NK-92 (cell line): ENCODE results near the gene WLS.
"Not testable (repeated sequence)": the region's sequence is repeated elsewhere in the genome, so short reads cannot be mapped to it uniquely, and the experiment has no call there.

Experiments used
- DNase-seq: peaks from one replicate; lab custom pipeline; 2025; ENCODE audit not compliant: unreplicated experiment; lab: John Stamatoyannopoulos, UW

The WLS gene

DNA sequence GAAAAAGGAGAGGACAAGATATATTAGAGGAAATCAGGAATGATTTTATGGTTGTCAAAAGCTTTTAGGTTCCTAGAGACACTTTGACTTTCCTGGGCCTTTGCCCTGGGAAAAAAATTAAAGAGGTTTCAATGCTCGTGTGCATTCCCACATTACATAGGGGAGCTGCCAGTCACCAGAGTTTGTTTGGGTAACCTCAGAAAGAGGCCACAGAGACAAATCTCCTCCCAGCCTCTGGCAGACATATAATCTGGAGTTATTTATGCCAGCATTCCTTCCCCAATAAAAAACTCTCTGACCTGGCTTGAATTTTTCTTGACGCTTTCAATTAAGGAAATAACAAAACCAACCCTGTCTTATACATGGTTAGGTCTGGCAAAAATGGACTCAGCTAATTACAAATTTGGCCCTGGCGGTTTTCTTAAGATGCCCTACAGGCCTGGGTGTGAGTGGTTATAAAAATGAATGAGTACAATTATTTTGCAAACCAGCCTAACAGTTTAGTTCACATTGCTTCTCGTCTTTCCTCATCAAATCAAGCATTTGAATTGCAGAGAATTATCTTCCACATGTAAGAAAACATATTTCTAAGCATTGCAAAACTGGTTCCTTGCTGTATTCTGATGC, 63.7 kb downstream of the WLS start:
- DNase-seq: no peak

- no peak for DNase-seq
These were observed 65.1 kb downstream of the WLS start for GRCh38 chr1:68167211-68167610.

DNA sequence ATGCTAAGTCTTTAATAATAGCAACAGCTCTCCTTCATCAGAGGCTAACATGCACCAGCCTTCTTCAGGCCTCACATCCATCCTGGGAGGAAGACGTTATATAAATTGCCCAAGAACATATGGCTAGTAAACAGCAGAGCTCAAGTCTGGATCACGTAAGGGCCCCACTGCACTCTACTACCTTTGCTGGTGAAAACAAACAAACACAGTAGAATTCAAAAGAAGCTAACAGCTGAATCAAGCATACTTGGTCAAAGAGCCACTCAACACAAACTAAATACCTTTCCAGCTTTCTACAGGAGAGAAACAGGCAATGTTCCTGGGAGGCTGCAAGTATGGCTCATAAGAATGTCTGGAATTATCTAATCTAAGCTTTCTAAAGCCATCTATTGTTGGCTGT, 66.0 kb downstream of the WLS start:
- DNase-seq: no peak

DNA sequence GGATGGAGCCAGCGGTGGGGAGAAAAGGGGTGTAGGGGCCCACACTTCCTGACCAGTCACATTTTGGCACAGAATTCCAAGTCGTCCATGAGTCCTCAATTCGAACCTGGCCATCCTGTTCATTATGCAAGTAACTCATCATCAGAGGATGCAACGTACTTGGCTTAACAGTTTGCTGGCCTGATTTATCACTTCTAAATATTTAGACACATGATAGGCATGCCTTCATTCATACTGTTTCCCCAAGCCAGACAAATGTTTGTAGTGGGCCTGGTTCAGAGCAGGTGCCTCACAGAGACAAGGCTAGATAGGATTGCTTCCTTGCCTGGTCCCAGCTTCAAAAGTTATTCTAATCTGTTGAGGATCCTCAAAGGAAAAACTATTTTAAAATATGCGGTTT, 66.7 kb downstream of the WLS start:
- DNase-seq: no peak

DNA sequence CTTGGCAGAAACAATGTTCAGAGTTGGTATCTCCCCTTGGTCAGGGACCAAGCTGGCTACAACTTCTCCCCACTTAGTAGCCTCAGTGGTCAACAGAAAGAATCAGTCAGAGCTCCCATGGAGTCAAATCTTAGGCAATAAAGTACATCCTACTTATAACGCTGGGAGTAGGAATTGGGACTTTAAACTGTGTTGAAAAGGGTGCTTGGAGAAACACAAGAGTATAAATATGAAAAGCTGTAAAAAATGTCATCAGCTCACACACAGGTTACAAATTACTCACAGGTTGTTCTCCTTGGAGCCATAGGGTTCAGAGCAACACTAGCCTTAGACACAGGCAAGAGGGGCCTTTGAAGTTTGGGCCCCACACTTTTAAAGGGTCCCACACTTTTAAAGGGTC, 67.4 kb downstream of the WLS start:
- no peak for DNase-seq

GRCh38 chr1:68163220-68163619, 69.1 kb downstream of the WLS start:
- no peak for DNase-seq

DNA sequence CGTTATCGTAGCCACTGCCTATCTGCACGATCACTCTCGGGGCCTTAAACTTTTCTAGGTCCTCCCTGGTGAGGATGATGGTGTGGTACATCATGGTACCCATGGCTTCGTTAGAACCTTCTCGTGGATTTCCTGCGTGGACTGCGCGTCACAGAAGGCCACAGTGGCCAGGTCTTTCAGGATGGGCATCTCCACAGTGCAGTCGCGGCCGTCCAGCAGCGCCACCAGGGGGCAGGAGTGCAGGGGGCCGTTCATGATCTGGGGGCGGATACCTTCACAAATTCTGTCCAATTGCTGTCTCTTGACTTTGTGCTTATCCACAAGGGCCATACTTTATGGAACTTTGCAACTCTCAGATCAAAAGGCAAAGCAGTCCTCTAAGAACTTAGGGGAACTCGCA, 69.6 kb downstream of the WLS start:
- no peak for DNase-seq

DNA sequence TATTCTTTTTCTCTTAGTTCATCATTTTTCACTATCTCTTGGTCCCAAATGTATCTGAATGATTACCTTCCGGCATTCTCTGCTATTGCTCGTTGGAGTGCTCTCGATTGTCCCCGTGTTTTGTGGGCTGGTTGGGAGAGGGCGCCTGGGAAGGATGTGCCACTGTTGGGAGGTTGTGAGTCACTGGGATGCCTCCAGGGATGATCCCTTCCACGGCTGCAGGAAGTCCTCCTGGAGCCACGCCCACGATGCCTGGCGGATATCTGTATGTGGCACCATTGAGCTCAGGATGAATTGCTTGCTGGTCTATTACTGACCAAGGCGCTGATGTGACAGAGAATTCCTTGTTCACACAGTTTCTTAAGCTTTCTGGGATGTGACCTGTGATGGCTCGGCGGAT, 70.7 kb downstream of the WLS start:
- not testable (repeated sequence) for DNase-seq

DNA sequence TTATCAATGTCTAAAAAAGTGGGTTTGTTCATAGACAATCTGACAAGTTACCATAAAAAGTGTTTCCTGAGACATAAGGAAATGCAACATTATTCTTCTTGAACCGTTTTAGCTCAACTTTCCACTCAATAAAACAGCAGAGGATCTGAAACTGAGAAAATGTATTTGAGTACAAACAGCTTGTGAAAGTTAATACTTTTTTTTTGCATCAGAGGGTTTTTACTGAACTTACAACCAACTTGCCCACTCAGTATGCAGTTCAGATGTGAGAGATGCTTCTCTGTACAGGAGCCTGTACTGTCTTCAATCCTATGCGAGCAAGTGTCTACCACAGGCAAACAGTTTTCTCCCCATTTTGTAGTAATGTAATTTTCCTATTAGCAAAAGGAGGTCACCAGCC, 71.4 kb downstream of the WLS start:
- not testable (repeated sequence) for DNase-seq

DNA sequence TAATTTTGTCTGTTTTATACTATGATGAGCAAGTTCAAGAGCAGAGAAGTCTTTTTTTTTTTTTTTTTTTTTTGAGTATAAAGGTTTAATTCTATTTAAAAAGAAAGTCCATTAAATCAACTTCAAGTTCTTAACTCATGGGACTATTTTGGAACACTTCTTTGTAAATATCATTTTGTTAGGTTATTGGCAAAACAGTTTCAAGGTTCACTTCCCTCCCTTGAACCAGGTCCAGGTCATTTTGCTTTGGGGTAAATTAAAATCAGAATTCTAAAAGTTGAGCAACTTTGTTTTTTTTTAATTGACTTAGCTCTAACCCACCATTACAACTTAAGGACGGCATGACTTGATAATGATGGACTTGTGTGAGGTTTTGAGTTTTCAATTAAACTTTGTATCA, 72.3 kb downstream of the WLS start:
- no peak for DNase-seq

GRCh38 chr1:68158837-68159236, 73.5 kb downstream of the WLS start:
- DNase-seq: no peak

- no peak for DNase-seq
These were observed 74.9 kb downstream of the WLS start for GRCh38 chr1:68157416-68157815.

DNA sequence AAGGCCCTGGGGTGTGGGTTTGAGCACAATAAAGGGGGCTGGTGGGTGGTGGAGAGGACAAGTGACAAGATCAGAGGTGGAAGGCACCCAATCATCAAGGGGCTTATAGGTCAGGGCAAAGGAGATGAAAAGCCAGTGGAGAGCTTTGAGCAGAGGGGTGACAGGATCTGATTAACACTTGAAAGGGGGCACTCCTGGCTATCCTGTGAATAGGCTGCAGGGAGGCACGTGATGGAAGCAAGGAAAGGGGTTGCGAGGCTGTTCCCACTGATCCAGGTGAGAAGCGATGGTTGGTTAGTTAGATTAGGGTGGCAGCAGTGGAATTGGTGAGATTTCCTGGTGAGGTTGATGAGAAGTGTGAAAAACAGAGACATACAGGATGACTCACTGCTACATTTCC, 80.6 kb downstream of the WLS start:
- no peak for DNase-seq

DNA sequence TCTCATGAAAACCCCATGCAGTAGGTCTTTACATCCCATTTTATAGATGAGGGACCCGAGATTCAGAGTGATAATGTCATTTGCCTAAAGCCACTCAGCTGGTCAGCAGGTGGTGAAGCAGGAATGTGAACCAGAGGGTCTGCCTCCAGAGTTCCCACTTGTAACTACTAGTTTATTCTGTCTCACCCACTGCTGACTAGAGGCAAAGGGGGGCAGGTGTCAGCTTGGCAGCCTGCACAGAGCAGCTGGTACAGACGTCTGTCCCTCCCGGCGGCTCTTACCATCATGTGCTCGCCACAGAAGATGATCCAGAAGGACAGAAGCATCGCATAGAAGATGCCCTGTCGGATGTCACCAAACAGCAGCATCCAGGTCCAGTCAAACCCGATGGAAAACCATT, 82.4 kb downstream of the WLS start:
- no peak for DNase-seq

GRCh38 chr1:68149110-68149798, 83.1 kb downstream of the WLS start:
- no peak for DNase-seq

GRCh38 chr1:68148631-68149030, 83.7 kb downstream of the WLS start:
- no peak for DNase-seq

DNA sequence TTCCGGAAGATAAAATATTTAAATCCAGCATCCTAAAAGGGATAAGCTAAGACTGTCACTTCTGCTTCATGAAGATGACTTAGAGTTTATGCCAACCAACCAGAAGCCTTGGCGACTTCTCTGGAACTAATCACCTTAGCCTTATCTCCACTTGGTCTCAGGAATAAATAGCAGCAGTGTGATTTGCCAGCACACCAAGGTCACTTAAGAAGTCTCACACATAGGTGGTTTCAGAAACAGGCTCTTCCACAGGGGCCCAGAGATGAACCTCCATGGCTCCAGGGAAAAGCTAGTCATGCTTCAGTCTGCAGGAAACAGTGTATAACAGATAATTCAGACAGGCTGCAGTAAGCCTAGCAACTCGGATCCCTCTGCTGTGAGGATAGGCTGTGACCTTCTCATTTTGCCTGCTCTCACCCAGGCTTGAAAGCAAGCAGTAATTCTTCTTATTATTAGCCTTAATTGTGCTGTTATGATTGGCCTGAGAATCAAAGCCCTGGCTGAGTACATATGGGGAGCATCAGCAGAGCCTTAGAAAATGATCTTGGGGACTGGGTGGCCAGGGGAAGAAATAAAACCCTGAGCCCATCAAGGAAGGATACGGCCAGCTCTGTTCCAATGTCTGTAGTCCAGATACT, 84.7 kb downstream of the WLS start:
- DNase-seq: no peak

GRCh38 chr1:68145418-68146126, 86.8 kb downstream of the WLS start:
- no peak for DNase-seq

GRCh38 chr1:68144856-68145255, 87.5 kb downstream of the WLS start:
- DNase-seq: no peak

DNA sequence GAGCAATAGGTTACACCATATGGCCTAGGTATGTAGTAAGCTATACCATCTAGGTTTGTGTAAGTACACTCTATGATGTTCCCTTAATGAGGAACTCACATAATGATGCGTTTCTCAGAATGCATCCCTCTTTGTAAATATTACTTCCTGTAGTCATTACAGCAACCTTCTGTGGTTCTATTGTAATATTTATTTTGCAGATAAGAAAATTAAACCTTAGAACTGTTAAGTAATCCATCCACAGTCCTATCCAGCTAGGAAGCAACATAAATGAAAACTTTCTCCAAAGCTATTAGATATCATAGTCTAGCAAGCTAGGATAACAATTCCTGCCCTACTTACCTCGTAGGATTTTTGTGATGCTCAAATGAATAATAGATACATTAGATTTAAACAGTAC, 88.7 kb downstream of the WLS start:
- DNase-seq: no peak

GRCh38 chr1:68142461-68142860, 89.9 kb downstream of the WLS start:
- DNase-seq: no peak

GRCh38 chr1:68142036-68142435, 90.3 kb downstream of the WLS start:
- DNase-seq: no peak
